NCI-H2081 (cell line): ENCODE data around the gene ZNF555.
"Not testable (repeated sequence)": the region's sequence is repeated elsewhere in the genome, so short reads cannot be mapped to it uniquely, and the experiment has no call there.

ENCODE experiments used
- DNase-seq, 2 experiments: peaks; one replicate each; lab custom pipeline; 2025; lab: John Stamatoyannopoulos, UW

ZNF555 gene

DNA sequence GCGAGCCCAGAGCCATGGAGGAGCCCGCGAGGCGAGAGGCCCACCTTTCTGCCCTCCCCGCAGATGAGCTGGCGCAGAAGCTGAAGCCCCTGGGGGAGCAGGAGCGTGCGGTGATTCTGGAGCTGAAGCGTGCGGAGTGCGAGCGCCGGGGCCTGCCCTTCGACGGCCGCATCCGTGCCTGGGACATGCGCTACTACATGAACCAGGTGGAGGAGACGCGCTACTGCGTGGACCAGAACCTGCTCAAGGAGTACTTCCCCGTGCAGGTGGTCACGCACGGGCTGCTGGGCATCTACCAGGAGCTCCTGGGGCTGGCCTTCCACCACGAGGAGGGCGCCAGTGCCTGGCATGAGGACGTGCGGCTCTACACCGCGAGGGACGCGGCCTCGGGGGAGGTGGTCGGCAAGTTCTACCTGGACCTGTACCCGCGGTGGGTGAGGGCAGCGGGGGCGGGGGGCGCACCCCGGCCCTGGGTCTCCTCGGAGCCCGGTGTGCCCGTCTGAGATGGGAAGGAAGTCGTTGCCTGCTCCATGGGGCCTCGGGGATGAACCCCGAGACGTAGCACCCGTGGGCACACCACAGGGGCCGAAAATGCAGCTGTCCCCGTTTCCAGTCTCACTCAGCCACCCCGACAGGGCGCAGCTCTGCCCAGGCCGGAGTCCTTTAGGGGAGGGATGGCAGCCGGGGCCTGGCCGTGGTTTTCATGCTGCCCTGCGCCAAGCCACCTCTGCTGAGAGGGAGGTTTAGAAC is 33.7 kb upstream of the ZNF555 start:
- no peak for DNase-seq

DNA sequence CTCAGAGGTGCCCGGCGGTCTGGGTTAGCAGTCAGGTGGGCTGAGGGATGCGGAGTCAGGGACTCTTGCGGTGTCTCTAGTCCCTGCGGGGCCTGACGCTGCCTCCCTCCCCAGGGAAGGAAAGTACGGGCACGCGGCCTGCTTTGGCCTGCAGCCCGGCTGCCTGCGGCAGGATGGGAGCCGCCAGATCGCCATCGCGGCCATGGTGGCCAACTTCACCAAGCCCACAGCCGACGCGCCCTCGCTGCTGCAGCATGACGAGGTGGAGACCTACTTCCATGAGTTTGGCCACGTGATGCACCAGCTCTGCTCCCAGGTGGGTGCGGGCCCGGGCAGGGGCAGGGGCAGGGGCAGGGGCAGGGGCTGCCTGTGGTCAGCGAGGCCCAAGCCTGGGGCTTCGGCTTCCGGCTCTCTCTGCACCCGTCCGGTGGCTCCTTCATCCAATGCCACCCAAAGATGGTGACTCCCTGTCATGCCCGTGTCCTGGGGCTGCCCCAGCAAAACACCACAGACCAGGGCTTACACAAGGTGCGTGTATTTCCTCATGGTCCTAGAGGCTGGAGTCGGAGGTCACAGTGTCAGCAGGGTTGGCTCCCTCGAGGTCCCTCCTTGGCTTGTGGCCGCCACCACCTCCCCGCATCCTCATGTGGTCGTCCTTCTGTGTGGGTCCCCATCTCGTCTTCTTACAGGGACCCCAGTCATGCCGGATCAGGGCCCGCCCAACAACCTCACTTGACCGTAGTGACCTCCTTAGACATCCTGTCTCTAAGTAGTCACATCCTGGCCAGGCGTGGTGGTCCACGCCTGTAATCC is 32.9 kb upstream of the ZNF555 start:
- no peak for DNase-seq

DNA sequence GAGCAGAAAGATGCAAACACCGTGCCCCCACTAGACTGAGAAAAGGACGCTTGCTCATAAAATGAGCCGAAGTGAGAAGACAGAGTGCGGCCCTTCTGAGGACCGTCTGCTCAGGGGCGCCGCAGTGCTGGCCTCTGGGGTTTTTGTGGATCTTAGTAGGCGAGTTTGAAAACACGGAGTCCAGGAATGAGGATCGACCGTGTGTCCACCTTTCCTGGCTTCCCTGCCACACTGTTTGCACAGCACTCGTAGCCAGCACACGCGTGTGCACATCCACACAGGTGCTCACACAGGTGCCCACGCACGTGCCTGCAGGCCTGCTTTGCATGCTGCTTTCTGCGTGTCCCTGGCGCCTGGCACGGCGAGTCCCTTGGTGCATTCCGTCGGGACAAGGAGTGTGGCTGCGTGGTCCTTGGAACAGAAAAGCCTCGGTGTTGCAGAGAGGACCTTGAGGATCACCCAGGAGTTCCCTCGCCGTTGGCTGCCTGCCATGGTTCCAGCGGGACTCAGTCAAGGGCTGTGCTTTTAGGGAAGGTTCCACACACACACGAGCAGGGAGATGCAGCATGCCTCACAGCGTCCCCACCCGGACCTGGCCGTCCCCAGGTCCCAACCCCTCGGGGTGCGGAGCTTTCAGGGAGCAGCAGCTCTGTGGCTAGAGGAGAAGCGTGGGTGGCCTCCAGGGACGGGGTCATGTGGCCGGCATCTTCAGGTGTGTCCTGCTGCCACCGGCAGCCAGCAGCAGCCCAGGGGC is 31.7 kb upstream of the ZNF555 start:
- DNase-seq, result no peak

DNA sequence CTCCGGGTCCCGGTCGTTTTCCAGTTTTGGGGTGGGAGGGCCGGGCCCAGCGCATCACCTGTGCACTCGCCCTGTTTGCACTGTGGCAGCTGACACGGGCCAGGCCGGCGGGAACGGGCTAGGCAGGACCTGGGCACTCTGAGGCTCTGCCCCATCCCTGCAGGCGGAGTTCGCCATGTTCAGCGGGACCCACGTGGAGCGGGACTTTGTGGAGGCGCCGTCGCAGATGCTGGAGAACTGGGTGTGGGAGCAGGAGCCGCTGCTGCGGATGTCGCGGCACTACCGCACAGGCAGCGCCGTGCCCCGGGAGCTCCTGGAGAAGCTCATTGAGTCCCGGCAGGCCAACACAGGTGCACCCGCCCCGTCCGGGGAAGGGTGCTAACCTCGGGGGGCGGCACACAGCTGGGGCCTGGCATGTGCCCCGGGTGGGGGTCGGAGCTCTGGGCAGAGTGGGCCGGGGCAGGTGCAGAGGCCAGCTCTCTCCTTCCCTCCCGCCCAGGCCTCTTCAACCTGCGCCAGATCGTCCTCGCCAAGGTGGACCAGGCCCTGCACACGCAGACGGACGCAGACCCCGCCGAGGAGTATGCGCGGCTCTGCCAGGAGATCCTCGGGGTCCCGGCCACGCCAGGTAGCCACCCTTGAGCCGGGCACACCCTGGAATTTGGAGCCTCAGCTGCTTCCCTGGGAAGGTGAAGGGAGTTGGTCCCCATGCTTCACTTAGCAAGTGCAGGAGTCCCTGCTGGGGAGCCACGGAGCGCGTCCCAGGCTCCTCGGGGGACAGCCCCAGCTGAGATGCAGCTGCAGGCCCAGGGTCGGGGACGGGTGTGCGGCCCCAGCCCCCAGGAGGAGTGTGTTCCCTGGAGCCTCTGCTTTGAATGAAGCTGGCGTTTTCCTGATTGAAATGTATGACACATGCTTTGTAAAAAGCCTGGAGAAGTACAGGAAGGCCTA is 30.9 kb upstream of the ZNF555 start:
- DNase-seq, result no peak

DNA sequence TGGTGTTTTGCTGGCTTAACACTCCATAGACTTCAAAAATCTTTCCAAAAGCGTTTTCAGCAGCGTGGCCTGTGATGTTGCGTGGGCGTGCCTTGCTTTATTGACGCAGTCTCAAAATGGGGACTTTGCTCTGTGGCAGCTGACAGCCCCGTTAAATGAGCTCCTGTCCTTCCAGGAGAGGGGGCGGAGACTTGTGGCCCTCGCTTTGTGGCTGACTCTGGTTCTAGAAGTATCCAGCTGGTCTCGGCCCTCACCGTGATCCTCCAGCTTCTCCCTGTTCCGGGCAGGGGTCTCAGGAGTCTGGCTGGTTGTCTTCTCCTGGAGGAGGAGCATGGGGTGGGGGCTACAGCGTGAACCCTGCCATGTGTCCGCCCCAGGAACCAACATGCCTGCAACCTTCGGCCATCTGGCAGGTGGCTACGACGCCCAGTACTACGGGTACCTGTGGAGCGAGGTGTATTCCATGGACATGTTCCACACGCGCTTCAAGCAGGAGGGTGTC is 30.0 kb upstream of the ZNF555 start:
- no peak for DNase-seq

DNA sequence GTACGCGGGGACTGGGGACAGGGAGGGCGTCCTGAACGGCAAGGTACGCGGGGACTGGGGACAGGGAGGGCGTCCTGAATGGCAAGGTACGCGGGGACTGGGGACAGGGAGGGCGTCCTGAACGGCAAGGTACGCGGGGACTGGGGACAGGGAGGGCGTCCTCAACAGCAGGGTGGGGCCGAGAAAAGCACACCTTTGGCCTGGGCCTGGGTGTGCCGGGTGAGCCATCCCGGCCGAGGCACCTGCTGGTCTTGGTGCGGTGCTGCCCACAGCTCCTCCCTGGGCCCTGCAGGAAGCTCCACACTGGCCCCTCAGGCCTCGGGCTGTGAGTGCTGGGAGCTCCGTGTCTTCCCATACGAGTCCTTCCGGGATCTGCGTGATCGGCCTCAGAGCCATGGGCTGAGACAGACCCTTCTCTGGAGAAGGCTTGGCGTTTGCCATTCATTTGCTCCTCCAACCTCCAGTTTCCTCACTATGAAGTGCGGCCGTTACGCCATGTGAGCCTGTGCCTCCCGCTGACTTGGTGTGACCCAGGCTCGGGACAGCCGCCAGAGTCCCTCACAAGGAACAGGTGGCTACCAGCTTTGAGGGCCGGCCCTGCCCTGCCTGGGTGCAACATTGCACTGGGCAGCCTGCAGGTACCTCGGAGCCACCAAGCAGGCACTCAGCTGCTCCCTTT is 29.4 kb upstream of the ZNF555 start:
- DNase-seq, result no peak

DNA sequence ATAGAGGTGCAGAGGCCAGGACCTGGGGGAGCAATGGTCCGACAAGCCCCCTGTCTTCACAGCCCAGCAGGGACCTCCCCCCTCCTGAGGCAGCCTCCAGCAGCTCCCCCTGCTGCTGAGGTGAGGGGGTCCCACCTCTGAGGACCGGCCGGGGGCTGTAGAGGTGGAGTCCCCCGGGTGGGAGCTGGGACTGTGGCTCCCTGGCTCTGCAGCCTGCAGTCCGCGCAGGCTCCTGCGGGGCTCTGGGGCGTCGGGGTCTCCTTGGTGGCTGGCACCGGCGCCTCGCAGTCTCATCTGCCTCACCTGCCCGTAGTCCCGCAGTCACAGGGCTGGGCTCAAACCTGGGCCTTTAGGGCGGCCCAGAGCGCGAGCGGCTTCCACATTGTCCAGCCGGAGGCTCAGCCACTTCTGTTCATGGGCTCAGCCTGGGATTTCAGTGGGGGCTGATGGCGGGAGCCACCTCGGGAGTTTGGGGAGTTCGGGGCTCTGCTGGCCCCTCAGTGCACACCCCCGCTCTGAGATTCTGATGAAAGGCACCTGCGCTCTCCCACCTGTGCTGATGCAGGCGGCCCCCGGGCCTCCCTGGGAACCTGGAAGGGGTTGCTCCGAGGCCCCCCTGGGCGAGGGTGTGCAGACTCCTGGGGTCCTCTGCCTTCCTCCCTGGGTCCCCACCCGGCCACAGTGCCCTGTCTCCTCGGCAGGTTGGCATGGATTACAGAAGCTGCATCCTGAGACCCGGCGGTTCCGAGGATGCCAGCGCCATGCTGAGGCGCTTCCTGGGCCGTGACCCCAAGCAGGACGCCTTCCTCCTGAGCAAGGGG is 28.7 kb upstream of the ZNF555 start:
- no peak for DNase-seq

DNA sequence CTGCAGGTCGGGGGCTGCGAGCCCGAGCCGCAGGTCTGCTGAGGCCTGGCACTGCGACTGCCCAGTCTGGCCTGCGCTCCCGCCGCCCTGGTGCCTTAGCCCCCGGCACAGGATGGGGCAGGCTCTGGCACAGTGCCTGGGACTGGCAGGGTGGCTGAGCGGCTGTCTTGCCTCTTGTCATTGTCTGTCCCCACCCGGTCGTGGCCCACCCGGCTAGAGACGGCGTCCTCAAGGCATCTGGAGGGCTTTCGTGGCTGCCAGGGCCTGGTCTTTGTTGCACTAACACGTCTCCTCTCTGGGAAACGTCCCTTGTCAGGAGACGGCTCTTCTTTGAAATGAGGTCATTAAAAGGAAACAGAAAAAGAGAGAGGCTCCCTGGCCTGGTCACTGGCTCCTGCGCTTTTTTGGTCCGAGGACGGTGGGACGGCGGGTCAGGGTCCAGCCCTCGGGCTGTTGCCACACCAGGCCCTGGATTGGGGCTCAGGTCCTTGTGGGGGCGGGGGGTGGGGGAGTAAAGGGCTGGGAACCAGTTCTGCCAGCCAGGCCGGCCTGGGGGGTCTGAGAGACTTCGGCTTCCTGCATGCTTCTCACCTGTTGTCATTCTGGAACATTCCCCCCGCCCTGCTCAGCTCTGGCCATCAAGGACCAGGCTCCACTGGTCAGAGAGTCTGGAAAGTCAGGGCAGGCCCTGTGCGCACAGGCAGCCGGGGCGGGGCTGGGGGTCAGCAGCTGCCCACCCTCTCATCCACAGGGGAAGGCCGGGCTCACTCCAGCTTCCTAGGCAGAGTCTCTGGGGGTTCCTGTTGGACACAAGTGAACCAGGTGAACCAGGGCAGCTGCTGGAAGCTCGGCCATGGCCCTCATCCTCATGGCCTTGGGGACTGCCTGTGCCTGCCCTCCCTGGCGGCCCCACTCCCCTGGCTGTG is 27.8 kb upstream of the ZNF555 start:
- no peak for DNase-seq

DNA sequence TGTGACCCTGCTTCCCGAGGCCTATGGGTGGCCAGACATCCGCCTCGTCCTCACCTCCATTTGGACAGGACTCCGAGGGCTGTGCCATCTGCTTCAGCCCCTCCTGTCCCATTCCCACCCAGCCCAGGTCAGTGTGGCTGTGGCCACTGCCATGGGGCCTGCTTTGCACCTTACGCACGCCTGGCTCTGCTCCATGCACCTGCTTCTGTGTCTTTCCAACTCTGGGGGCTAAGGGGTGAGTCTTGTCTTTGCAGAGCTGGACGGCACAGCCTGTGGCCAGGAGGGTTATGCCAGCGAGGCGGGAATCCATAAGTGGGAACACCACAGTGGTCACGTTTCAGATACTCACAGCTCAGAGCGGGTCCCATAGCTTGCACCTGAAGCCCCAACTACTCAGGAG is 26.8 kb upstream of the ZNF555 start:
- no peak for DNase-seq

DNA sequence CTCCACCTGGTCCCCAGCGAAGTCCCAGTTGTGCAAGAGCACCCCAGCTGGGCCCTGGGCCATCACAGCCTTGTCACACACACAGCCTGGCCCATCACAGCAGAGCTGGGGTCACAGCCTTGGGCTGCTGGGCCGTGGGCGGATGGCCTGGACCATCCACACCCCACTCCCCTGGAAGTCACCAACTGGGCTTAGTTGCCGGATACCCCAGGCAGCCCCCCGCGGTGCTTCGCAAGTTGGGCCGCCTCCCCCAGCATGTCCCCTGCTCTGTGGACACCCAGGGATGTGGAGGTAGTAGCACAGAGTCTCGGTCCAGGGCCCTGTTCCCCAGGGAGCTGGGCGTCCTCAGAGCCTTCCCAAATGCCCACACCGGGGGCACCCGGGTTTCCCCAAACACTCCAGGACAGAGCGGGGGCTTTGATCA is 26.1 kb upstream of the ZNF555 start:
- no peak for DNase-seq

DNA sequence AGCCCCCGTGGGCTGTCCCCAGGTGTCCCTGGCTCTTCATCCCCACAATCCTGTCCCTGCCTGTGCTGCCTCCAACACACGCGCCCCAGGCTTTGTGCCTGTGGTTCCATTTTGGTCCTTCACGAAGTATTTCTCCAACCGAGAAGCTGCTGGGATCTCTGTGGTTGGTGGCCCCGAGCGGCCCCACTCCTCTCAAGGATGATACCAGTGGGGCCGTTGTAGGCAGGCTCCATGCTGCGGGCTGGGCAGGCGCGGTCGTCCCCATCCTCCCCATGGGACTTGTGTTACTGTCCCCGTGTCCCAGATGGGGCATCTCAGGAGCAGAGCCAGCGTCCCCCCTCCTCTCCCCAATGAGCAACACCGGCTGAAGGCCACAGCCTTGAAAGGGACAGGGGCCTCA is 25.4 kb upstream of the ZNF555 start:
- no peak for DNase-seq

DNA sequence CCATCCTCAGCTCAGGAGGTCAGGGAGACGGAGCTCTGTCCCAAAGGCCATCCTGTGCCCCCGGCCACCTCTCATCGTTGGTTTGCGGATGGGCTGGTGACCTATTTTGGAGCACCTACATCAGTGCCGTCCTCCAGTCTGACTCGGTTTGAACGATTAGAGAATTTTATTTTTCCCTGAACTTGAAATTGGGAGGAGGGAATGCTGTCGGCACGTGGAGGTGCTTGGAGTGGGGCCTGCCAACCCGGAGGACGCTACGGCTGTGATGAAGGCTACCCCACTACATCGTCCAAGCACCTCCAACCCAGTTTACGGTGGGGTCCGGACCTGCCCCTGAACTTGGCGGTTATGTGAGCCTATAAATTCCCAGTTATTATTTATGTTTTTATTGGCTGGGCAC is 24.6 kb upstream of the ZNF555 start:
- no peak for DNase-seq

DNA sequence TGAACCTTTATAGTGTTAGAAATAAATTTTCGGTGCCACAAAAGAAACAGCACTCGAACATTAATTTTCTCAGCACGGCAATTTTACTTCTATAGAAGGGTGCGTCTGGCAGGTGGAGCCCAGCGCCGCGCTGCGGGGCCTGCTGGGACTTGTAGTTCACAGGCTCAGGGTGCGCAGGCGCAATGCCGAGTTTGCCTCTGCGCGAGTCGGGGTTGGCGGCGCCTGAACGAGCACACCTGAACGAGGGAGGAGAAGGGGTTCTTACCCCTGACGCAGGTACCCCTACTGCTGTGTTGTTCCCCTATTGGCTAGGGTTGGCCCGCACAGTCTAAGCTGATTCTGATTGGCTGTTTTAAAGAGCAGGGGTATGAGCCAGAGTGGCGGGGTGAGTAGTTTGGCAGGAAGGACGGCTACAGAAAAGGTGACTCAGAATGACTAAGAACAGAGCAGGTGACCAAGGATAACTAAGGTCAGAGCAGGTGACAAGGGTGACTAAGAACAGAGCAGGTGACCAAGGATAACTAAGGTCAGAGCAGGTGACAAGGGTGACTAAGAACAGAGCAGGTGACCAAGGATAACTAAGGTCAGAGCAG is 23.9 kb upstream of the ZNF555 start:
- DNase-seq, result not testable (repeated sequence)

DNA sequence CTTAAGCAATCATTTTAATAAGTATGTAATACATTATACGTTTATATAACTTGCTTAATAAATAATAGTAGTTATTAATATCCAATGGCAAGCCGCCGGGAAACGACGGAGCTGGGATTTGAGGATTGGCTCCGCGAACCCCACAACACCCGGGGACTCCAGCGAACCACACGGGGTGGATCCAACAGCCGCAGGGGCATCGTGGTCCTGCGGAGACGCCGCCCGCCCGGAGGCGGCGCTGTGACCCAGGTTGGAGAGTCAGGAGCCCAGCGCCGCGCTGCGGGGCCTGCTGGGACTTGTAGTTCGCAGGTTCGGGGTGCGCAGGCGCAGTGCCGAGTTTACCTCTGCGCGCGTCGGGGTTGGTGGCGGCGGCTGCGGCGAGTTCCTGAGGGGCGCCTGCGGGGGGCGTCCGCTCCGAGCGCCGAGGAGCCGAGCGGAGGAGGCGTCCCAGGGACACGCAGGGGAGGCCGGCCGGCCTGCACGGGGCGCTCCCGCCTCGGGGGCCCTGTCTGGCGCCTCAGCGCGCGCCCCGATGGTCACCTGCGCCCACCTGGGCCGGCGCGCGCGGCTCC is 21.6 kb upstream of the ZNF555 start, which contains the start of gene ZNF554:
ZNF554 (plus strand) TSS at position 329 of the 572 bp plus-strand sequence; CDS start at position 533, 204 bp downstream.
- DNase-seq, result peak; percentile 95 to 96

DNA sequence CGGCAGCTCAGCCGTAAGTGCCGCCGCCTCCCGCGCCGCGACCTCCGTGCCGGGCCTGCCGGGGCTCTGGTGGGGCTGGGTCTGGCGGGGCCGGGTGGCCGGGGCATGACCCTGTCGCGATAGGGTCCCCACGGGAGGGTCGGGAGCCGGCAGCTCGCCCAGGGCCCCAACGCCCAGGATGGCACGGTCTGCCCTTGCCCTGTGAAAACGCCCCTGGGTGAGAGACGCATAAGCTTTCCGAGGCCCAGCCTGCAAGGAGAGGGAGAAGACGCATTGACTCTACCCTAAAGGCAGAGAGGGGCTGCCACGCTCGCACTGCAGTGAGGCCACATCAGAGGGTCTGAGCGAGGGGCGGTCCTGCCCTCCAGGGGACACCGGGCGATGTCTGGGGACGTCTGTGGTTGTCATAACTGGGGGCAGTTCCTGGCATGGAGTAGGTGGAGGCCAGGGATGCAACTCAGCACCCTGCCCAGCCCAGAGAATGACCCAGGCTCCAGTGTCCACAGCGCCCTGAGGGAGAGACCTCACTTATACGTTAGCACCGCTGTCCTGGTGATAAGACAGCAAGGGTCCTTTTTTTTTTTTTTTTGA is 21.1 kb upstream of the ZNF555 start:
- no peak for DNase-seq

DNA sequence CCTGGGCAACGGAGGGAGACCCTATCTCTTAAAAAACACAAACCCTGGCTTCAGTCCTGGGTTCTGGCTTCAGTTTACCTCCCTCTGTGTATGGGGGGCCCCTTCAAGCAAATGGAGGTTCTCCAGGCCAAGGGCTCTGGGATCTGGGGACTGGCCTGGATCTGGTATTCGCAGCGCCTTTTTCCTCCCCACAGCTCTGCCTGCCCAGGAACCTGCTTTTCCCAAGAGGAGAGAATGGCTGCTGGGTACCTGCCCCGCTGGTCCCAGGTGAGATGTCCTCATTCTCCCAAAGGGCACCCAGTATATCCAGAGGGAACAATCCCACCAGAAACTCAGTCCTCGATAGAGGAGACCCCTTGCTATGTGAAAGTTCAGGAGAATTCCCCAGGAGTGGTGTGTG is 18.4 kb upstream of the ZNF555 start:
- DNase-seq, result no peak

DNA sequence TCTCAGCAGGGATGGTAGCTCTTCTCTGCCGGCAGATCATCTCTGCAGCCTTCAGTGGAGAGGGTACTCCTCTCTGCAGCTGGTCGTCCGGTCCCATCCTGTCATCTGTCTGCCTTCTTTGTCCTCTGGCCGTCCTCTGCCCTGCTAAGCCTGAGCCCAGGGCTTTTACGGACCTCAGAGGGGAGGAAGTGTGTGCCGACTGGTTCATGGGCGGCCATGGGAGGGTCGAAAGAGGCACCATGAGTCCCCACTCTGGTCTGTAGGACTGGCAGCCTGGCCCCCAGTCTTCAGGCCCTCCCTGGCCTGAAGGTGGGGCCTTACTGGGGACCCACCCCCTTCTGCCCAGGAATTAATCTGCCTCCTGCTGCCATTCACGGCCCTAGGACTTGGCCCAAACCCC is 17.6 kb upstream of the ZNF555 start:
- no peak for DNase-seq

DNA sequence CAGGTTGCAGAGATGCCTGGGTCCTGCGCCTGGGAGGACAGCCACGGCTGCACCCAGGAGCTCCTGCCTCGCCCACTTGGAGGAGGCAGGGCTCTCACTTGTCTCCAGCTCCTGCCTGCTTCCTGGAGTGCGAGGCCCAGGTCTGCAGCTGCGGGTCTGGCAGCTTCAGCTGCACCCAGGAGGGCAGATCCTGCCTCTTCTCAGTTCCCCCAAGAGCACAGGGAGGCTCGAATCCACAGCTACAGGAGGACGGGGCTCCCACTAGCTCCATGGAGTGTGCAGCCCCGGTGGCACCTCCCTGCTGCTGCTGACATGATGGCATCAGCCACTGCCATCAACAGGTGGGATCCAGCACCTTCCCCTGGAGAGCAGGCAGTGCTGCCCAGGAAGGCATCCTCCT is 17.1 kb upstream of the ZNF555 start:
- DNase-seq, result no peak
